ENCODE results near the gene WNT3. TPM values are rescaled to one million over a fixed set of nuclear protein-coding genes. Genes with fewer than 3 reads are reported as not detected.

Gene WNT3
- total RNA-seq, 1 experiment from 2014 or later, result 6.1 TPM

GRCh38 chr17:46788300-46788699, 30.2 kb downstream of the WNT3 start:
- no TSS peak for BruUV-seq (replicated peaks)
- no peak for DNase-seq
- H3K27me3 Mint-ChIP-seq (ENCODE audit: unreplicated experiment), result peaks cover 76% of the 10 kb centered on the region
- no peak overlapping the region for H3K4me3 Mint-ChIP-seq (ENCODE audit: low read depth, unreplicated experiment)
- H3K27ac Mint-ChIP-seq (ENCODE audit: unreplicated experiment), result no peak overlapping the region
- intact Hi-C loops (cut with micrococcal nuclease; ENCODE audit: unreplicated experiment), result no loop called here
- H3K4me1 Mint-ChIP-seq (ENCODE audit: low read depth, unreplicated experiment), result no peaks in the 10 kb centered on the region
- CTCF ChIA-PET, result interaction anchor here (0.7 kb wide), 2 partner anchors 45 to 161 kb away, joined by 3 to 4 read pairs; no protein-coding TSS in a partner anchor
- TF ChIP-seq CTCF (IDR thresholded peaks at IDR 0.05; ENCODE audit: unreplicated experiment), result no peak
- no peaks in the 10 kb centered on the region for H3K36me3 Mint-ChIP-seq (ENCODE audit: insufficient read depth, unreplicated experiment)
- no peaks in the 10 kb centered on the region for H3K9me3 Mint-ChIP-seq (ENCODE audit: low read depth, unreplicated experiment)

- Mint-ChIP-seq H3K4me1 (ENCODE audit: low read depth, unreplicated experiment) (no peaks in the 10 kb centered on the region), H3K36me3 (ENCODE audit: insufficient read depth, unreplicated experiment) (no peaks in the 10 kb centered on the region), H3K27me3 (ENCODE audit: unreplicated experiment) (peaks cover 67% of the 10 kb centered on the region), H3K4me3 (ENCODE audit: low read depth, unreplicated experiment) (no peak overlapping the region), H3K9me3 (ENCODE audit: low read depth, unreplicated experiment) (no peaks in the 10 kb centered on the region), H3K27ac (ENCODE audit: unreplicated experiment) (no peak overlapping the region)
- intact Hi-C loops (cut with micrococcal nuclease; ENCODE audit: unreplicated experiment), result no loop called here
- CTCF ChIA-PET, result interaction anchor here (0.7 kb wide), 1 partner anchor 162 kb away, joined by 3 read pairs; no protein-coding TSS in a partner anchor
- no TSS peak for BruUV-seq (replicated peaks)
- no peak for DNase-seq
- TF ChIP-seq CTCF (IDR thresholded peaks at IDR 0.05; ENCODE audit: unreplicated experiment), result no peak
Measured at GRCh38 chr17:46787478-46787877, 31.0 kb downstream of the WNT3 start.

GRCh38 chr17:46785696-46786095, 32.8 kb downstream of the WNT3 start:
- intact Hi-C loops (cut with micrococcal nuclease; ENCODE audit: unreplicated experiment), result no loop called here
- Mint-ChIP-seq H3K9me3 (ENCODE audit: low read depth, unreplicated experiment) (no peaks in the 10 kb centered on the region), H3K27ac (ENCODE audit: unreplicated experiment) (no peak overlapping the region), H3K4me3 (ENCODE audit: low read depth, unreplicated experiment) (no peak overlapping the region), H3K4me1 (ENCODE audit: low read depth, unreplicated experiment) (no peaks in the 10 kb centered on the region), H3K27me3 (ENCODE audit: unreplicated experiment) (peaks cover 50% of the 10 kb centered on the region), H3K36me3 (ENCODE audit: insufficient read depth, unreplicated experiment) (no peaks in the 10 kb centered on the region)
- BruUV-seq (replicated peaks), result no TSS peak
- no peak for TF ChIP-seq CTCF (IDR thresholded peaks at IDR 0.05; ENCODE audit: unreplicated experiment)
- no peak for DNase-seq
- CTCF ChIA-PET, result interaction anchor here (1.1 kb wide), 1 partner anchor 29 kb away, joined by 4 read pairs; no protein-coding TSS in a partner anchor

- BruUV-seq (replicated peaks), result no TSS peak
- no peaks in the 10 kb centered on the region for H3K4me1 Mint-ChIP-seq (ENCODE audit: low read depth, unreplicated experiment)
- peak; percentile 38 for DNase-seq
- CTCF ChIA-PET, result interaction anchor here (0.5 to 0.7 kb wide), 2 partner anchors 52 to 209 kb away, joined by 3 to 4 read pairs; no protein-coding TSS in a partner anchor
- no peaks in the 10 kb centered on the region for H3K36me3 Mint-ChIP-seq (ENCODE audit: insufficient read depth, unreplicated experiment)
- H3K27me3 Mint-ChIP-seq (ENCODE audit: unreplicated experiment), result peaks cover 40% of the 10 kb centered on the region
- intact Hi-C loops (cut with micrococcal nuclease; ENCODE audit: unreplicated experiment), result no loop called here
- no peak for TF ChIP-seq CTCF (IDR thresholded peaks at IDR 0.05; ENCODE audit: unreplicated experiment)
- H3K27ac Mint-ChIP-seq (ENCODE audit: unreplicated experiment), result no peak overlapping the region
- H3K9me3 Mint-ChIP-seq (ENCODE audit: low read depth, unreplicated experiment), result no peaks in the 10 kb centered on the region
- no peak overlapping the region for H3K4me3 Mint-ChIP-seq (ENCODE audit: low read depth, unreplicated experiment)
Measured at GRCh38 chr17:46783031-46783593, 35.4 kb downstream of the WNT3 start.
